Psoas muscle (tissue), 8 donors: ENCODE measurements around the gene TMEM114. TPM values are rescaled to one million over a fixed set of nuclear protein-coding genes. Genes with fewer than 3 reads are reported as not detected.

Experiments used
- ATAC-seq, 4 donors: fragments of 200-7000 bp; cut with Tn5 transposase; one replicate each; pipeline ENCODE4 v1.9.1; 2020; ENCODE audit warnings: moderate library complexity in 3 of 4, mild to moderate bottlenecking in 2 of 4
- DNase-seq, 2 donors: peaks; one replicate each; pipeline ENCODE4 v3.0.0-alpha.2; 2020
- H3K27ac ChIP-seq: fragments of 200-600 bp; one replicate; pipeline ENCODE4 v1.8.0; 2022
- H3K27me3 ChIP-seq, 3 donors: fragments of 200-600 bp in 1 of 3; one replicate each; pipeline versions ENCODE4 v1.6.1 to v1.8.0; 2013 to 2022; ENCODE audit warnings: low read length in 2 of 3, mild to moderate bottlenecking in 2 of 3, moderate library complexity in 1 of 3; ENCODE audit not compliant: insufficient read depth in 3 of 3
- H3K36me3 ChIP-seq, 2 donors: fragments of 200-600 bp in 1 of 2; one replicate each; pipeline versions ENCODE4 v1.6.1 to v1.8.0; 2013 to 2022; ENCODE audit warnings: low read depth in 1 of 2, mild to moderate bottlenecking in 1 of 2, moderate library complexity in 1 of 2; ENCODE audit not compliant: insufficient read depth in 1 of 2
- H3K4me1 ChIP-seq: fragments of 200-600 bp; one replicate; pipeline ENCODE4 v1.8.0; 2022
- H3K4me3 ChIP-seq: fragments of 200-600 bp; one replicate; pipeline ENCODE4 v1.8.0; 2022; ENCODE audit warnings: mild to moderate bottlenecking
- H3K9me3 ChIP-seq: fragments of 200-600 bp; one replicate; pipeline ENCODE4 v1.8.0; 2022
- CTCF ChIP-seq: fragments of 200-600 bp; IDR thresholded peaks from one replicate; pipeline ENCODE4 v1.8.0; 2022; ENCODE audit warnings: antibody characterized with exemption
- WGBS, 3 donors: extraction: QIAGEN DNeasy Blood & Tissue Kit; methylation state at CpG; one replicate each; pipeline versions ENCODE4 v1.1.6 to v1.1.7; 2013; 5-methylcytosine and 5-hydroxymethylcytosine counted together
- intact Hi-C, 2 donors: fragments of 100-400 bp; cut with DNase I; formaldehyde crosslinking; loops; one replicate each; pipeline versions ENCODE4 v1.11.0 to v1.14.2; 2022
- polyA plus RNA-seq, 3 donors: library from polyadenylated mRNA; stranded (reverse); fragments of 200-250 nt; gene quantifications; one replicate each; pipeline ENCODE4 v1.2.3, GENCODE V29; 2013
- total RNA-seq, 4 donors: library from RNA; stranded (reverse); fragmentation: NEBNext Ultra II Directional in 2 of 4; extraction: Animal tissue kit (Norgen Biotek cat#: 25700) in 2 of 4; gene quantifications; one replicate each; pipeline versions ENCODE4 v1.2.1 to v1.2.4, GENCODE V29; 2021 to 2023
- donor health status: healthy with polysubstance abuse.
- donor health status: DM: no; HTN: no; CAD: no; lungs with moderate emphysema.
- donor health status: Bipolar disorder and iron deficiency.
- donor health status: healthy.
- donor health status: DM: yes; HTN: yes; CAD: no.
- donor health status: DM: no; HTN: no; CAD: no.
- donor health status: DM: no; HTN: no; CAD: no.
- donor health status: DM: yes; HTN: yes; CAD: no.

The TMEM114 gene
- total and polyA plus RNA-seq, 7 donors: not detected

- TF ChIP-seq CTCF: no peak
- Histone ChIP-seq H3K36me3 (no peaks in the 10 kb centered on the region), H3K4me1 (no peaks in the 10 kb centered on the region), H3K9me3 (no peaks in the 10 kb centered on the region), H3K4me3 (no peak overlapping the region), H3K27me3 (peaks cover 0 to 4% (median under 1%) of the 10 kb centered on the region in 3 donors), H3K27ac (no peak overlapping the region)
- ATAC-seq (no peak), DNase-seq (no peak)
- intact Hi-C loops: no loop called here
- WGBS, 3 donors: 18 to 24% (median 20%) methylated on average over 6 of the region's 6 CpGs
These were observed 8.3 kb downstream of the TMEM114 start for GRCh38 chr16:8581831-8582580.

- Histone ChIP-seq H3K4me1 (no peaks in the 10 kb centered on the region), H3K4me3 (no peak overlapping the region), H3K9me3 (no peaks in the 10 kb centered on the region), H3K27me3 (peaks cover 0 to 9% (median 4%) of the 10 kb centered on the region in 3 donors), H3K27ac (no peak overlapping the region), H3K36me3 (no peaks in the 10 kb centered on the region)
- 81 to 88% (median 81%) methylated on average over 9 of the region's 9 CpGs for WGBS, 3 donors
- TF ChIP-seq CTCF: no peak
- no peak for ATAC-seq
- intact Hi-C loops: no loop called here
- no peak for DNase-seq
These were observed 10.8 kb downstream of the TMEM114 start for GRCh38 chr16:8579559-8579958.

GRCh38 chr16:8577678-8578304 lies 12.5 kb downstream of the TMEM114 start:
- no peak for DNase-seq
- peaks cover 0 to 16% (median 4%) of the 10 kb centered on the region in 3 donors for H3K27me3 ChIP-seq
- H3K4me1 ChIP-seq: no peaks in the 10 kb centered on the region
- H3K9me3 ChIP-seq: no peaks in the 10 kb centered on the region
- H3K4me3 ChIP-seq: no peak overlapping the region
- TF ChIP-seq CTCF: no peak
- WGBS, 3 donors: 68 to 74% (median 72%) methylated on average over 10 of the region's 10 CpGs
- H3K27ac ChIP-seq: no peak overlapping the region
- intact Hi-C loops: no loop called here
- no peak for ATAC-seq
- no peaks in the 10 kb centered on the region for H3K36me3 ChIP-seq

GRCh38 chr16:8576141-8577004 lies 13.9 kb downstream of the TMEM114 start:
- intact Hi-C loops: no loop called here
- ATAC-seq (no peak), DNase-seq (no peak)
- 70 to 77% (median 75%) methylated on average over 4 of the region's 4 CpGs for WGBS, 3 donors
- Histone ChIP-seq H3K27me3 (peaks cover 0 to 26% (median 9%) of the 10 kb centered on the region in 3 donors), H3K27ac (no peak overlapping the region), H3K36me3 (no peaks in the 10 kb centered on the region), H3K9me3 (no peaks in the 10 kb centered on the region), H3K4me3 (no peak overlapping the region), H3K4me1 (no peaks in the 10 kb centered on the region)
- TF ChIP-seq CTCF: no peak
